Endothelial cell of umbilical vein (primary cell): ENCODE results near the gene ALDH1L2. TPM values are rescaled to one million over a fixed set of nuclear protein-coding genes. Genes with fewer than 3 reads are reported as not detected.

ENCODE experiments used
- BruUV-seq: library from RNA; stranded (reverse); fragments of 400-500 nt; replicated peaks from 2 replicates; lab custom pipeline; 2021; lab: Mats Ljungman, UMichigan
- CTCF ChIA-PET: fragments of 300-600, 350-600 bp; sonication (Branson Sonifier 250); formaldehyde crosslinking; loops from one replicate; lab custom pipeline; 2021; ENCODE audit warnings: antibody characterized with exemption, inconsistent platforms; lab: Charles Lee
- POLR2A ChIA-PET: fragments of 300-600, 350-600 bp; sonication (Branson Sonifier 250); formaldehyde crosslinking; loops from one replicate; lab custom pipeline; 2021; ENCODE audit warnings: antibody characterized with exemption, inconsistent platforms; lab: Charles Lee
- DNase-seq: peaks from one replicate; pipeline ENCODE4 v3.0.0-alpha.2; 2011; ENCODE audit warnings: low read depth, low spot score
- FAIRE-seq: peaks from 2 replicates; lab custom pipeline; 2011; peaks lifted over from hg19 to GRCh38; lab: Jason Lieb, UNC
- H2AFZ ChIP-seq: 2 replicates; pipeline ENCODE4 v1.6.0; 2012; ENCODE audit warnings: low read depth, low read length, control low read depth, inconsistent platforms
- H3K27ac ChIP-seq: 2 replicates; pipeline ENCODE4 v1.5.1; 2011; ENCODE audit warnings: low read depth, mild to moderate bottlenecking, control low read depth, low read length, moderate library complexity; ENCODE audit not compliant: insufficient read depth
- H3K27me3 ChIP-seq, 2 experiments: 2 replicates each; pipeline versions ENCODE4 v1.6.0 to v1.6.1; 2011; ENCODE audit warnings: low read length in 2 of 2, mixed read lengths in 1 of 2; ENCODE audit not compliant: control insufficient read depth in 2 of 2, insufficient read depth in 2 of 2
- H3K36me3 ChIP-seq, 2 experiments: 2 replicates in 1 of 2; 3 replicates in 1 of 2; pipeline ENCODE4 v1.5.1; 2011; ENCODE audit warnings: low read length in 2 of 2, mild to moderate bottlenecking in 1 of 2, moderate library complexity in 1 of 2; ENCODE audit not compliant: control insufficient read depth in 2 of 2, insufficient read depth in 2 of 2; ENCODE audit errors: extremely low read depth in 1 of 2
- H3K4me1 ChIP-seq: 3 replicates; pipeline ENCODE4 v1.5.1; 2011; ENCODE audit warnings: mild to moderate bottlenecking, low read length; ENCODE audit not compliant: control insufficient read depth, insufficient read depth; ENCODE audit errors: extremely low read depth
- H3K4me2 ChIP-seq: 2 replicates; pipeline ENCODE4 v1.6.1; 2011; ENCODE audit warnings: low read length, control low read depth, mixed read lengths; ENCODE audit not compliant: insufficient read depth
- H3K4me3 ChIP-seq, 3 experiments: fragments of 200-600 bp in 1 of 3; sonication (generic), shearing (Covaris generic) in 1 of 3; replicated peaks in 1 of 3; 2 replicates each; pipeline ENCODE4 v1.5.1; 2011 to 2016; ENCODE audit warnings: control low read depth in 3 of 3, low read length in 3 of 3, mild to moderate bottlenecking in 2 of 3, inconsistent platforms in 1 of 3, low read depth in 1 of 3, moderate library complexity in 1 of 3; ENCODE audit not compliant: insufficient read depth in 1 of 3
- H3K79me2 ChIP-seq: 2 replicates; pipeline ENCODE4 v1.6.0; 2012; ENCODE audit warnings: low read length, inconsistent platforms; ENCODE audit not compliant: control insufficient read depth, insufficient read depth
- H3K9ac ChIP-seq: replicated peaks from 2 replicates; pipeline ENCODE3; 2011; ENCODE audit warnings: low read length, control low read depth; ENCODE audit not compliant: insufficient read depth; ENCODE audit errors: extremely low read depth
- H3K9me1 ChIP-seq: replicated peaks from 3 replicates; pipeline ENCODE4 v1.6.0; 2011; ENCODE audit warnings: mild to moderate bottlenecking, low read length; ENCODE audit not compliant: control insufficient read depth, insufficient read depth; ENCODE audit errors: extremely low read depth
- H3K9me3 ChIP-seq: replicated peaks from 2 replicates; pipeline ENCODE4 v1.5.1; 2012; ENCODE audit warnings: low read length, inconsistent platforms; ENCODE audit not compliant: control insufficient read depth, insufficient read depth
- H4K20me1 ChIP-seq: replicated peaks from 2 replicates; pipeline ENCODE3; 2011; ENCODE audit warnings: mild to moderate bottlenecking, low read length; ENCODE audit not compliant: control insufficient read depth, insufficient read depth; ENCODE audit errors: extremely low read depth
- EZH2 ChIP-seq: IDR thresholded peaks from 2 replicates; pipeline ENCODE4 v1.6.1; 2012; ENCODE audit warnings: borderline replicate concordance, low read depth, mild to moderate bottlenecking, moderate library complexity, low read length, inconsistent platforms; ENCODE audit not compliant: severe bottlenecking
- FOS ChIP-seq: IDR thresholded peaks from 2 replicates; pipeline ENCODE4 v1.6.1; 2011; ENCODE audit warnings: mild to moderate bottlenecking, low read length, moderate library complexity, borderline replicate concordance; ENCODE audit not compliant: insufficient read depth
- GATA2 ChIP-seq: IDR thresholded peaks from 2 replicates; pipeline ENCODE4 v1.7.0; 2011; ENCODE audit warnings: low read depth, mild to moderate bottlenecking, moderate library complexity, mixed read lengths, low read length; ENCODE audit not compliant: insufficient read length, insufficient read depth
- JUN ChIP-seq: IDR thresholded peaks from 2 replicates; pipeline ENCODE4 v1.6.1; 2011; ENCODE audit warnings: borderline replicate concordance, low read depth; ENCODE audit not compliant: insufficient read length, insufficient read depth
- MYC ChIP-seq: IDR thresholded peaks from one replicate; pipeline ENCODE4 v1.6.1; 2011; ENCODE audit warnings: mild to moderate bottlenecking, low read depth, low read length
- POLR2A ChIP-seq: IDR thresholded peaks from 2 replicates; pipeline ENCODE4 v1.6.1; 2012; ENCODE audit warnings: low read depth, mild to moderate bottlenecking, control low read depth, low read length
- POLR2AphosphoS5 ChIP-seq: IDR thresholded peaks from 2 replicates; pipeline ENCODE4 v1.6.1; 2012; ENCODE audit warnings: low read depth, mild to moderate bottlenecking, control low read depth, low read length, moderate library complexity; ENCODE audit not compliant: insufficient read depth
- dilution Hi-C: fragments of 300-500 bp; cut with MboI; formaldehyde crosslinking; loops from one replicate; pipeline ENCODE4 v1.15.0; 2019; ENCODE audit warnings: low sequenced_read_pairs; ENCODE audit not compliant: extremely low pct_ligation_motif_present
- intact Hi-C: fragments of 100-400 bp; cut with micrococcal nuclease; formaldehyde crosslinking; loops from one replicate; pipeline ENCODE4 v1.10.0; 2022
- polyA plus RNA-seq, 4 experiments: library from polyadenylated mRNA; depleted of rRNA in 3 of 4; stranded (reverse) in 3 of 4; unstranded in 1 of 4; fragments of >200 nt; gene quantifications; 2 replicates each; pipeline versions ENCODE4 v1.2.1 to v1.2.3, GENCODE V29; 2011 to 2012; ENCODE audit warnings: missing spikeins in 1 of 4
- total RNA-seq: library from RNA; stranded (reverse); gene quantifications from 2 replicates; pipeline ENCODE4 v1.2.3, GENCODE V29; 2021
- TF ChIP-seq, protein P1 (sequence below), 2 donors: IDR thresholded peaks; 1 replicate in 1 of 2; 2 replicates in 1 of 2; pipeline ENCODE4 v1.5.1; 2011; ENCODE audit warnings: low read length in 2 of 2, mild to moderate bottlenecking in 2 of 2, moderate library complexity in 2 of 2, control low read depth in 1 of 2, inconsistent platforms in 1 of 2, low read depth in 1 of 2; ENCODE audit not compliant: insufficient read depth in 1 of 2; ENCODE audit errors: extremely low read depth in 1 of 2
- TF ChIP-seq, protein P2 (sequence below): IDR thresholded peaks from 2 replicates; pipeline ENCODE4 v1.6.1; 2011; ENCODE audit not compliant: insufficient read depth, insufficient read length

ALDH1L2 gene
- total and polyA plus RNA-seq, 2 donors (not counting 3 experiments of a cell fraction or from before 2014, with no cell fraction given) = 1.4 to 2.5 TPM

DNA sequence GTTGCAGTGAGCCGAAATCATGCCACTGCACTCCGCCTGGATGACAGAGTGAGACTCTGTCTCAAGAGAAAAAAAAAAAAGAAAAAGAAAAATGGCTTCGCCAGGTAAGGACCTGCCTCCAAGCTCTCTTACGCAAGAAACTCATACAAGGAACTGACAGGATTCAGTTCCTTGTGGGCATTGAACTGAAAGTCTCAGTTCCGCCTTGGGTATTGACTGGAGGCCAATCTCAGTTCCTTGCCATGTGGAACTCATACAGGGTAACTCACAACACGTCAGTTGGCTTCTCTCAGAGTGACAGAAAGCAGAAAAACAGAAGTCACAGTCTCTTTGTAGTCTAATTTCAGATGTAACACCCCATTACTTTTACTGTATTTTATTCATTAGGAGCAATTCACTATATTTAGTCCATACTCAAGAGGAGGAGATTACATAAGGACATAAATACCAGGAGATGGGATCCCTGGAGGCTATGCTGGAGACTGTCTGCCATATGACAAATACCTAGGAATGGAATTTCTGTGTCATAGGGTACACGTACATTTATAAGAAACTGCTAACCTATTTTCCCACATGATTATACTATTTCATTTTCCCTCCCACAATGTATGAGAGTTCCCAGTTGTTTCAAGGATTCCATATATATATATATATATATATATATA, 109.5 kb downstream of the ALDH1L2 start:
- POLR2A ChIA-PET = no interaction called here
- DNase-seq (no peak), FAIRE-seq (no peak)
- dilution Hi-C loops (no loop called here), intact Hi-C loops (loop anchor here (5.0 kb wide), 1 partner anchor 938 kb away; no protein-coding TSS in a partner anchor)
- H3K79me2 ChIP-seq = no peaks in the 10 kb centered on the region
- CTCF ChIA-PET = no interaction called here
- no peak for TF ChIP-seq POLR2AphosphoS5
- TF ChIP-seq FOS = no peak
- no peak for TF ChIP-seq POLR2A
- no peaks in the 10 kb centered on the region for H3K9me1 ChIP-seq
- H3K27ac ChIP-seq = no peak overlapping the region
- H3K4me1 ChIP-seq = no peaks in the 10 kb centered on the region
- H3K9ac ChIP-seq = no peak overlapping the region
- H3K9me3 ChIP-seq = no peaks in the 10 kb centered on the region
- H3K4me2 ChIP-seq = no peak overlapping the region
- BruUV-seq = no TSS peak
- H2AFZ ChIP-seq = no peak overlapping the region
- no peak overlapping the region for H3K4me3 ChIP-seq
- H3K27me3 ChIP-seq = peaks cover 0 to 3% of the 10 kb centered on the region in 2 experiments
- no peaks in the 10 kb centered on the region for H3K36me3 ChIP-seq
- H4K20me1 ChIP-seq = no peaks in the 10 kb centered on the region

DNA sequence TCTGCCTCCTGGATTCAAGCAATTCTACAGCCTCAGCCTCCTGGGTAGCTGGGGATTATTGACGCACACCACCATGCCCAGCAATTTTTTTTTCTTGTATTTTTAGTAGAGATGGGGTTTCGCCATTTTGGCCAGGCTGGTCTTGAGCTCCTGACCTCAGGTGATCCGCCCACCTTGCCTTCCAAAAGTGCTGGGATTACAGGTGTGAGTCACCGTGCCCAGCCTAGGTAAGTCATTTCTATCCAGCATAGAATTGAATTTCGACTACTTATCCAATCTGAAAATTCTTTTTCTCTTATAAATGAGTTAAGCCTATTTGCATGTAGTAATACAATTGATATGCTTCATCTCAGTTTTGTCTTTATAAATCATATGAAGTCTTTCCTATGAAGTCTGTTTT, 111.0 kb downstream of the ALDH1L2 start:
- H3K9me1 ChIP-seq = no peaks in the 10 kb centered on the region
- H3K9me3 ChIP-seq = no peaks in the 10 kb centered on the region
- H3K79me2 ChIP-seq = no peaks in the 10 kb centered on the region
- dilution Hi-C loops = no loop called here
- no peak for TF ChIP-seq GATA2
- no peak for TF ChIP-seq JUN
- TF ChIP-seq, protein P1, sequence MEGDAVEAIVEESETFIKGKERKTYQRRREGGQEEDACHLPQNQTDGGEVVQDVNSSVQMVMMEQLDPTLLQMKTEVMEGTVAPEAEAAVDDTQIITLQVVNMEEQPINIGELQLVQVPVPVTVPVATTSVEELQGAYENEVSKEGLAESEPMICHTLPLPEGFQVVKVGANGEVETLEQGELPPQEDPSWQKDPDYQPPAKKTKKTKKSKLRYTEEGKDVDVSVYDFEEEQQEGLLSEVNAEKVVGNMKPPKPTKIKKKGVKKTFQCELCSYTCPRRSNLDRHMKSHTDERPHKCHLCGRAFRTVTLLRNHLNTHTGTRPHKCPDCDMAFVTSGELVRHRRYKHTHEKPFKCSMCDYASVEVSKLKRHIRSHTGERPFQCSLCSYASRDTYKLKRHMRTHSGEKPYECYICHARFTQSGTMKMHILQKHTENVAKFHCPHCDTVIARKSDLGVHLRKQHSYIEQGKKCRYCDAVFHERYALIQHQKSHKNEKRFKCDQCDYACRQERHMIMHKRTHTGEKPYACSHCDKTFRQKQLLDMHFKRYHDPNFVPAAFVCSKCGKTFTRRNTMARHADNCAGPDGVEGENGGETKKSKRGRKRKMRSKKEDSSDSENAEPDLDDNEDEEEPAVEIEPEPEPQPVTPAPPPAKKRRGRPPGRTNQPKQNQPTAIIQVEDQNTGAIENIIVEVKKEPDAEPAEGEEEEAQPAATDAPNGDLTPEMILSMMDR (IDR thresholded peaks at IDR 0.05; ENCODE audit: extremely low read depth in 1 of 2, insufficient read depth in 1 of 2, low read depth in 1 of 2, low read length in 2 of 2) = no peak
- no peak for TF ChIP-seq MYC
- TF ChIP-seq, protein P2, sequence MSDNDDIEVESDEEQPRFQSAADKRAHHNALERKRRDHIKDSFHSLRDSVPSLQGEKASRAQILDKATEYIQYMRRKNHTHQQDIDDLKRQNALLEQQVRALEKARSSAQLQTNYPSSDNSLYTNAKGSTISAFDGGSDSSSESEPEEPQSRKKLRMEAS = no peak
- TF ChIP-seq POLR2A = no peak
- no peak for TF ChIP-seq EZH2
- no peak for TF ChIP-seq POLR2AphosphoS5
- no peak for TF ChIP-seq FOS
- H4K20me1 ChIP-seq = no peaks in the 10 kb centered on the region
- no peak for DNase-seq
- H3K36me3 ChIP-seq = no peaks in the 10 kb centered on the region
- no TSS peak for BruUV-seq
- ChIA-PET POLR2A (no interaction called here), CTCF (no interaction called here)
- H3K27ac ChIP-seq = no peak overlapping the region
- no peak overlapping the region for H3K4me3 ChIP-seq
- no peaks in the 10 kb centered on the region for H3K4me1 ChIP-seq
- H3K9ac ChIP-seq = no peak overlapping the region
- intact Hi-C loops = loop anchor here (5.0 kb wide), 1 partner anchor 939 kb away; no protein-coding TSS in a partner anchor
- H3K27me3 ChIP-seq = no peaks in the 10 kb centered on the region
- FAIRE-seq = no peak
- H3K4me2 ChIP-seq = no peak overlapping the region
- H2AFZ ChIP-seq = no peak overlapping the region
